Neutrophil (primary cell): ENCODE results near the gene ADCY9.
"Not testable (repeated sequence)": the region's sequence is repeated elsewhere in the genome, so short reads cannot be mapped to it uniquely, and the experiment has no call there.

Source experiments
- H3K27ac ChIP-seq: fragments of 200-600 bp; sonication (generic); 2 replicates; pipeline ENCODE4 v1.5.1; 2016; ENCODE audit warnings: mild to moderate bottlenecking, moderate library complexity
- H3K27me3 ChIP-seq: fragments of 200-600 bp; sonication (generic); 2 replicates; pipeline ENCODE4 v1.6.0; 2016; ENCODE audit warnings: mild to moderate bottlenecking
- H3K36me3 ChIP-seq: fragments of 200-600 bp; sonication (generic); 2 replicates; pipeline ENCODE4 v1.5.1; 2017
- H3K4me1 ChIP-seq, 2 experiments: fragments of 200-600 bp in 1 of 2; sonication (generic) in 1 of 2; 1 replicate in 1 of 2; 2 replicates in 1 of 2; pipeline versions ENCODE4 v1.5.1 to v1.6.1; 2013 to 2016; ENCODE audit warnings: low read depth in 1 of 2, low read length in 1 of 2, mild to moderate bottlenecking in 1 of 2, moderate library complexity in 1 of 2; ENCODE audit not compliant: control insufficient read depth in 1 of 2, insufficient read depth in 1 of 2
- H3K4me3 ChIP-seq, 2 experiments: fragments of 200-600 bp in 1 of 2; sonication (generic) in 1 of 2; 1 replicate in 1 of 2; 2 replicates in 1 of 2; pipeline ENCODE4 v1.5.1; 2013 to 2016; ENCODE audit warnings: low read depth in 1 of 2, low read length in 1 of 2, mild to moderate bottlenecking in 1 of 2, moderate library complexity in 1 of 2
- H3K9me3 ChIP-seq: fragments of 200-600 bp; sonication (generic); 2 replicates; pipeline ENCODE4 v1.5.1; 2016
- TF ChIP-seq, protein P1 (sequence below): fragments of 200-600 bp; sonication (generic); IDR thresholded peaks from 2 replicates; pipeline ENCODE4 v1.5.1; 2016; ENCODE audit warnings: antibody characterized with exemption

ADCY9 gene

DNA sequence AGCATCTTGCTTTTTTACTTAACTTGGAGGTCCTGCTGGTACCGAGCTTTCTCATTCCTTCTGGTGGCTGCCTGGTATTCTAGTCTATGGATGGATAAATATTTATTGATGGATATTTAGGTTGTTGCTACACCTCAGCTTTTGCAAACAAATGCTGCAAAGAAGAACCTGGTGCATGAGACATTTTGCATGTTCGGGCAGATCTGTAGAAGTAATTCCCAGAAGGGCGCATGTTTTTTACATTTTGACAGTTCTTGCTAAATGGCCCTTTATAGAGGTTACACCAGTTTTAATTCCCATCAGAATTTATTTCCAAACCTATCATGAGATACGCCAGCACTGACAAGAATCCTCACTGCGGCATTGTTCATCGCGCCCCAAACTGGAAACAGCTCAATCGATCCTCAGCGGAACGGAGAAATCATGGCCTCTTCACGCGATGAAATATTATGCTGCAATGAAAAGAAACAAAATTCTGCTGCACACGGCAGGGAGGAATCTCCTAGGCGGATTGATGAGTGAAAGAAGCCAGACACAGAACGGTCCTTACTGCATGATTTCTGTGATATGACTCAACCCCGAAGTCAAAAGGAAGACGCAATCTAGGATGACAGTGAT lies 167.8 kb downstream of the ADCY9 start:
- H3K9me3 ChIP-seq = no peaks in the 10 kb centered on the region
- H3K36me3 ChIP-seq = no peaks in the 10 kb centered on the region
- TF ChIP-seq, protein P1, sequence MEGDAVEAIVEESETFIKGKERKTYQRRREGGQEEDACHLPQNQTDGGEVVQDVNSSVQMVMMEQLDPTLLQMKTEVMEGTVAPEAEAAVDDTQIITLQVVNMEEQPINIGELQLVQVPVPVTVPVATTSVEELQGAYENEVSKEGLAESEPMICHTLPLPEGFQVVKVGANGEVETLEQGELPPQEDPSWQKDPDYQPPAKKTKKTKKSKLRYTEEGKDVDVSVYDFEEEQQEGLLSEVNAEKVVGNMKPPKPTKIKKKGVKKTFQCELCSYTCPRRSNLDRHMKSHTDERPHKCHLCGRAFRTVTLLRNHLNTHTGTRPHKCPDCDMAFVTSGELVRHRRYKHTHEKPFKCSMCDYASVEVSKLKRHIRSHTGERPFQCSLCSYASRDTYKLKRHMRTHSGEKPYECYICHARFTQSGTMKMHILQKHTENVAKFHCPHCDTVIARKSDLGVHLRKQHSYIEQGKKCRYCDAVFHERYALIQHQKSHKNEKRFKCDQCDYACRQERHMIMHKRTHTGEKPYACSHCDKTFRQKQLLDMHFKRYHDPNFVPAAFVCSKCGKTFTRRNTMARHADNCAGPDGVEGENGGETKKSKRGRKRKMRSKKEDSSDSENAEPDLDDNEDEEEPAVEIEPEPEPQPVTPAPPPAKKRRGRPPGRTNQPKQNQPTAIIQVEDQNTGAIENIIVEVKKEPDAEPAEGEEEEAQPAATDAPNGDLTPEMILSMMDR = no peak
- no peaks in the 10 kb centered on the region for H3K4me1 ChIP-seq
- no peak overlapping the region for H3K4me3 ChIP-seq
- peaks cover 42% of the 10 kb centered on the region for H3K27me3 ChIP-seq
- no peak overlapping the region for H3K27ac ChIP-seq

- H3K9me3 ChIP-seq = no peaks in the 10 kb centered on the region
- H3K27me3 ChIP-seq = peaks cover 24% of the 10 kb centered on the region
- H3K27ac ChIP-seq = no peak overlapping the region
- no peak overlapping the region for H3K4me3 ChIP-seq
- H3K4me1 ChIP-seq = no peaks in the 10 kb centered on the region
- H3K36me3 ChIP-seq = no peaks in the 10 kb centered on the region
- TF ChIP-seq, protein P1 = no peak
These were observed 169.6 kb downstream of the ADCY9 start for GRCh38 chr16:3946604-3947180.

GRCh38 chr16:3945751-3946603 lies 170.3 kb downstream of the ADCY9 start:
- H3K27ac ChIP-seq = no peak overlapping the region
- no peaks in the 10 kb centered on the region for H3K36me3 ChIP-seq
- TF ChIP-seq, protein P1 = no peak
- peaks cover 23% of the 10 kb centered on the region for H3K27me3 ChIP-seq
- H3K9me3 ChIP-seq = no peaks in the 10 kb centered on the region
- no peak overlapping the region for H3K4me3 ChIP-seq
- no peaks in the 10 kb centered on the region for H3K4me1 ChIP-seq

- H3K36me3 ChIP-seq, H3K4me3 ChIP-seq, H3K9me3 ChIP-seq, H3K4me1 ChIP-seq, H3K27ac ChIP-seq: not testable (repeated sequence)
- H3K27me3 ChIP-seq = peaks cover 11% of the 10 kb centered on the region
These were observed 171.8 kb downstream of the ADCY9 start for GRCh38 chr16:3944457-3944856.

DNA sequence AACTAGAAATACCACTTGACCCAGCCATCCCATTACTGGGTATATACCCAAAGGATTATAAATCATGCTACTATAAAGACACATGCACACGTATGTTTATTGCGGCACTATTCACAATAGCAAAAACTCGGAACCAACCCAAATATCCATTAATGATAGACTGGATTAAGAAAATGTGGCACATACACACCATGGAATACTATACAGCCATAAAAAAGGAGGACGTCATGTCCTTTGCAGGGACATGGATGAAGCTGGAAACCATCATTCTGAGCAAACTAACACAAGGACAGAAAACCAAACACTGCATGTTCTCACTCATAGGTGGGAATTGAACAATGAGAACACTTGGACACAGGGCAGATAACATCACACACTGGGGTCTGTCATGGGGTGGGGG lies 174.1 kb downstream of the ADCY9 start:
- not testable (repeated sequence) for H3K4me3 ChIP-seq, H3K27ac ChIP-seq, H3K9me3 ChIP-seq, H3K36me3 ChIP-seq, H3K4me1 ChIP-seq
- peaks cover 19% of the 10 kb centered on the region for H3K27me3 ChIP-seq

DNA sequence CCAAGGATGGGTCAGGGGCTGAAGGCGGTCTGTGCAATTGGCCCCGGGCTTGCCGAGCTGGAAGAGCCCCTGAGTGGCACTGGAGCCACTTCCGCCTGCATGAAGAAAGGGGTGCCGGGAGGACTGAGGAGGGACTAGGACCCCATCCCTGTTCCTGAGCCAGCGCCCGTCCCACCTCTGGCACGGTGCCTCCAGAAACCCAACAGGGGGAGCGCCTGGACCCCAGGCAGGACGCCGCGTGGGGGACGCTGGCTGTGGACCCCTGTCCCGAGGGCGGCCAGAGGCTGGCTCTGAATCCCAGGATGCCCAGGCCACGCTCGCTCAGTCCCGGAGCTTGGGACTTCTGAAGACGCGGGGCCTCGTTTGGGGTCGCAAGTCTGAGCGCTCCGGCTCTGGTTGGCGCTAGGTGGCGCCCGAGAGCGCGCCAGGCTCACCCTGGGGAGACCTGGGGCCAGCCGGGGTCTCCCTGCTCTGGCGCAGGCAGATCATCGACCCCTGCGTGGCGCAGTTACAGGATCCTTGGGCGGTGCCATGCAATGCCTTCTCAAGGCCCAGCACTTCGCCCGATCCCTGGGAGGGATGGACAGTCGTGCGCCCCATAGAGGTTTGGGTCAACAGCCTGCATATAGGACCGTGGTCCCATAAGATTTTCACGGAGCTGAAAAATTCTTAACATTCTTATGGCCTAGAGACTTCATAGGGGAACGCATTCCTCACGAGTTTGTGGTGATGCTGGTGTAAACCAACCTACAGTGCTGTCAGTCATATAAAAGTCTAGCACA lies 177.2 kb downstream of the ADCY9 start:
- H3K4me3 ChIP-seq = no peak overlapping the region
- H3K9me3 ChIP-seq = no peaks in the 10 kb centered on the region
- H3K36me3 ChIP-seq = no peaks in the 10 kb centered on the region
- peaks cover 3 to 6% of the 10 kb centered on the region in 2 experiments for H3K4me1 ChIP-seq
- no peak overlapping the region for H3K27ac ChIP-seq
- TF ChIP-seq, protein P1 = no peak
- peaks cover 17% of the 10 kb centered on the region for H3K27me3 ChIP-seq
